MM.1S (cell line): ENCODE results near the gene APOF.

Experiments
- DNase-seq: peaks from one replicate; pipeline ENCODE4 v3.0.0-alpha.2; 2015
- H2AFZ ChIP-seq: fragments of 300-600 bp; sonication (generic); 2 replicates; pipeline ENCODE4 v1.6.0; 2016; ENCODE audit warnings: antibody characterized with exemption, low read length
- H3F3A ChIP-seq: fragments of 300-600 bp; sonication (generic); 2 replicates; pipeline ENCODE4 v1.6.1; 2016; ENCODE audit warnings: mild to moderate bottlenecking, antibody characterized with exemption, low read length, moderate library complexity, mixed read lengths; ENCODE audit not compliant: insufficient read depth
- H3K27ac ChIP-seq: fragments of 300-600 bp; sonication (generic); 2 replicates; pipeline ENCODE4 v1.5.1; 2016; ENCODE audit warnings: mild to moderate bottlenecking, low read length
- H3K27me3 ChIP-seq: fragments of 300-600 bp; sonication (generic); replicated peaks from 2 replicates; pipeline ENCODE4 v1.6.0; 2016; ENCODE audit warnings: low read length; ENCODE audit not compliant: insufficient read depth
- H3K36me3 ChIP-seq: fragments of 300-600 bp; sonication (generic); replicated peaks from 2 replicates; pipeline ENCODE4 v1.6.1; 2016; ENCODE audit warnings: mild to moderate bottlenecking, low read length, mixed read lengths; ENCODE audit not compliant: insufficient read depth
- H3K4me1 ChIP-seq: fragments of 300-600 bp; sonication (generic); 2 replicates; pipeline ENCODE4 v1.6.1; 2016; ENCODE audit warnings: low read length, mixed read lengths
- H3K4me2 ChIP-seq: fragments of 300-600 bp; sonication (generic); 2 replicates; pipeline ENCODE4 v1.6.0; 2016; ENCODE audit warnings: low read depth, low read length
- H3K4me3 ChIP-seq: fragments of 300-600 bp; sonication (generic); 2 replicates; pipeline ENCODE4 v1.5.1; 2016; ENCODE audit warnings: low read length, mixed read lengths
- H3K79me2 ChIP-seq: fragments of 300-600 bp; sonication (generic); 2 replicates; pipeline ENCODE4 v1.6.1; 2016; ENCODE audit warnings: mixed run types, low read length, mixed read lengths
- H3K9ac ChIP-seq: fragments of 300-600 bp; sonication (generic); 2 replicates; pipeline ENCODE4 v1.6.1; 2016; ENCODE audit warnings: low read length, mixed read lengths
- H3K9me2 ChIP-seq: fragments of 300-600 bp; sonication (generic); replicated peaks from 2 replicates; pipeline ENCODE4 v1.6.1; 2016; ENCODE audit warnings: mild to moderate bottlenecking, low read length, mixed read lengths; ENCODE audit not compliant: insufficient read depth
- H3K9me3 ChIP-seq: fragments of 300-600 bp; sonication (generic); replicated peaks from 2 replicates; pipeline ENCODE4 v1.6.1; 2016; ENCODE audit warnings: mild to moderate bottlenecking, low read length, mixed read lengths; ENCODE audit not compliant: insufficient read depth
- H4K20me1 ChIP-seq: fragments of 300-600 bp; sonication (generic); 2 replicates; pipeline ENCODE4 v1.6.1; 2016; ENCODE audit warnings: mild to moderate bottlenecking, low read length, moderate library complexity, mixed read lengths; ENCODE audit not compliant: insufficient read depth
- EZH2 ChIP-seq: fragments of 300-600 bp; sonication (generic); optimal IDR thresholded peaks from 2 replicates; pipeline ENCODE3; 2017; ENCODE audit warnings: low read depth, mild to moderate bottlenecking, antibody characterized with exemption, low read length, mixed read lengths
- EZH2phosphoT487 ChIP-seq: fragments of 300-600 bp; sonication (generic); IDR thresholded peaks from 2 replicates; pipeline ENCODE4 v1.6.1; 2018; ENCODE audit warnings: antibody characterized with exemption, low read length
- TF ChIP-seq, protein P1 (sequence below): fragments of 300-600 bp; sonication (generic); IDR thresholded peaks from 2 replicates; pipeline ENCODE4 v1.5.1; 2016; ENCODE audit warnings: antibody characterized with exemption, low read length, mixed read lengths

APOF gene

GRCh38 chr12:56398324-56398723 is 35.7 kb upstream of the APOF start:
- Histone ChIP-seq H3K9me3 (no peaks in the 10 kb centered on the region), H3K9ac (no peak overlapping the region), H3K27ac (no peak overlapping the region), H3F3A (no peaks in the 10 kb centered on the region), H4K20me1 (no peaks in the 10 kb centered on the region), H3K4me3 (no peak overlapping the region), H3K27me3 (no peaks in the 10 kb centered on the region), H2AFZ (no peak overlapping the region), H3K79me2 (no peaks in the 10 kb centered on the region), H3K4me1 (no peaks in the 10 kb centered on the region), H3K4me2 (no peak overlapping the region), H3K36me3 (no peaks in the 10 kb centered on the region), H3K9me2 (no peaks in the 10 kb centered on the region)
- DNase-seq: no peak
- TF ChIP-seq EZH2phosphoT487 (no peak), EZH2 (no peak)
- TF ChIP-seq, protein P1, sequence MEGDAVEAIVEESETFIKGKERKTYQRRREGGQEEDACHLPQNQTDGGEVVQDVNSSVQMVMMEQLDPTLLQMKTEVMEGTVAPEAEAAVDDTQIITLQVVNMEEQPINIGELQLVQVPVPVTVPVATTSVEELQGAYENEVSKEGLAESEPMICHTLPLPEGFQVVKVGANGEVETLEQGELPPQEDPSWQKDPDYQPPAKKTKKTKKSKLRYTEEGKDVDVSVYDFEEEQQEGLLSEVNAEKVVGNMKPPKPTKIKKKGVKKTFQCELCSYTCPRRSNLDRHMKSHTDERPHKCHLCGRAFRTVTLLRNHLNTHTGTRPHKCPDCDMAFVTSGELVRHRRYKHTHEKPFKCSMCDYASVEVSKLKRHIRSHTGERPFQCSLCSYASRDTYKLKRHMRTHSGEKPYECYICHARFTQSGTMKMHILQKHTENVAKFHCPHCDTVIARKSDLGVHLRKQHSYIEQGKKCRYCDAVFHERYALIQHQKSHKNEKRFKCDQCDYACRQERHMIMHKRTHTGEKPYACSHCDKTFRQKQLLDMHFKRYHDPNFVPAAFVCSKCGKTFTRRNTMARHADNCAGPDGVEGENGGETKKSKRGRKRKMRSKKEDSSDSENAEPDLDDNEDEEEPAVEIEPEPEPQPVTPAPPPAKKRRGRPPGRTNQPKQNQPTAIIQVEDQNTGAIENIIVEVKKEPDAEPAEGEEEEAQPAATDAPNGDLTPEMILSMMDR: no peak

- Histone ChIP-seq H3K9me2 (no peaks in the 10 kb centered on the region), H3F3A (no peaks in the 10 kb centered on the region), H2AFZ (no peak overlapping the region), H3K9me3 (no peaks in the 10 kb centered on the region), H3K4me1 (no peaks in the 10 kb centered on the region), H4K20me1 (no peaks in the 10 kb centered on the region), H3K36me3 (no peaks in the 10 kb centered on the region), H3K27ac (no peak overlapping the region), H3K27me3 (no peaks in the 10 kb centered on the region), H3K79me2 (no peaks in the 10 kb centered on the region), H3K4me3 (no peak overlapping the region), H3K4me2 (no peak overlapping the region), H3K9ac (no peak overlapping the region)
- TF ChIP-seq EZH2 (no peak), EZH2phosphoT487 (no peak)
- TF ChIP-seq, protein P1: no peak
- DNase-seq: no peak
Measured at GRCh38 chr12:56392331-56392730, 29.7 kb upstream of the APOF start.

GRCh38 chr12:56391721-56392120 is 29.1 kb upstream of the APOF start:
- Histone ChIP-seq H3K4me2 (no peak overlapping the region), H3K27ac (no peak overlapping the region), H3F3A (no peaks in the 10 kb centered on the region), H3K9ac (no peak overlapping the region), H3K79me2 (no peaks in the 10 kb centered on the region), H3K9me3 (no peaks in the 10 kb centered on the region), H3K9me2 (no peaks in the 10 kb centered on the region), H3K36me3 (no peaks in the 10 kb centered on the region), H4K20me1 (no peaks in the 10 kb centered on the region), H2AFZ (no peak overlapping the region), H3K27me3 (no peaks in the 10 kb centered on the region), H3K4me3 (no peak overlapping the region), H3K4me1 (no peaks in the 10 kb centered on the region)
- no peak for DNase-seq
- TF ChIP-seq EZH2 (no peak), EZH2phosphoT487 (no peak)
- TF ChIP-seq, protein P1: no peak
